HG02571 (cell line): ENCODE measurements around the gene KRT38.

Source experiments
- ATAC-seq: cut with Tn5 transposase; IDR thresholded peaks from one replicate; pipeline ENCODE4 v1.9.1; 2021; ENCODE audit warnings: mild to moderate bottlenecking, moderate library complexity; ENCODE audit not compliant: unreplicated experiment

The KRT38 gene

DNA sequence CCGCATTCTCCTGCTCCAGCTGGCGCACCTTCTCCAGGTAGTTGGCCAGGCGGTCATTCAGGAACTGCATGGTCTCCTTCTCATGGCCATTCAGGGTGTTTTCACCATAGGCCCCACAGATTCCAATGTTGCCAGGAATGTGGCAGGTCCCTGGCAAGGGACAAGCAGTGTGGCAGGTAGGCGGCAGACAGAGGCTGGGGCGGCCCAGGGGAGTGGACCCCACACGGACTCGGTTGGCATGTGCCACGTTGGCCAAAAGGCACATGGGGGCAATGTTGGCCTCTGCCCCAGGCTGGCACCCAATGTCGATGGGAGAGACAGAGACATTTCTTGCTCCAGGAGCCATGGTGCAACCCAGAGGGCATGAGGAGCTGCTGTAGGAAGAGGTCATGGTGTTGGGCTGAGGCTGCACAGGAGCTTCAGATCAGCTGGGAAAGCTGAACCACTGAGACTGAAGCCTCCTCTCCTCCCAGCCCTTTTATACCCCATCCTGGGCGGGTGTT is at the start of gene KRT38:
Gene KRT38, minus strand, starts transcription at position 453 of the 503 bp plus-strand sequence. Its CDS starts 62 bp downstream, at position 391.
- ATAC-seq, result no peak

DNA sequence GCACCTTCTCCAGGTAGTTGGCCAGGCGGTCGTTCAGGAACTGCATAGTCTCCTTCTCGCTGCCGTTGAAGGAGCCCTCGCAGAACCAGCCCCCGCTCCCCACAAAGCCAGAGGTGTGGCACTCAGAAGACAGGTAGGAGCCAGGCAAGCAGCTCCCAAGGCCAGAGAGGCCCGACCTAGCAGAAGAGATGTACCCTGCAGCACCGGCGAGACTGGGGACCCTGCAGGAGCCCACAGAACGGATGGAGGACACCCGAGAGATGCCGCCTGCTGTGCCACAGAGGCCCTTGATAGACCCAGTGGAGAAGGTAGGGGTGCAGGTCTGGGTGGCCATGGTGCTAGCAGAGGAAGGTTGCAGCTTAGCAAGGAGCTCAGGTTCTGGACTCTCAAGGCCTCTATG is 48.7 kb upstream of the KRT38 start, which contains the start of gene KRT36:
Gene KRT36, minus strand, starts transcription at position 380 of the 400 bp plus-strand sequence. Its CDS starts 46 bp downstream, at position 334.
- no peak for ATAC-seq

DNA sequence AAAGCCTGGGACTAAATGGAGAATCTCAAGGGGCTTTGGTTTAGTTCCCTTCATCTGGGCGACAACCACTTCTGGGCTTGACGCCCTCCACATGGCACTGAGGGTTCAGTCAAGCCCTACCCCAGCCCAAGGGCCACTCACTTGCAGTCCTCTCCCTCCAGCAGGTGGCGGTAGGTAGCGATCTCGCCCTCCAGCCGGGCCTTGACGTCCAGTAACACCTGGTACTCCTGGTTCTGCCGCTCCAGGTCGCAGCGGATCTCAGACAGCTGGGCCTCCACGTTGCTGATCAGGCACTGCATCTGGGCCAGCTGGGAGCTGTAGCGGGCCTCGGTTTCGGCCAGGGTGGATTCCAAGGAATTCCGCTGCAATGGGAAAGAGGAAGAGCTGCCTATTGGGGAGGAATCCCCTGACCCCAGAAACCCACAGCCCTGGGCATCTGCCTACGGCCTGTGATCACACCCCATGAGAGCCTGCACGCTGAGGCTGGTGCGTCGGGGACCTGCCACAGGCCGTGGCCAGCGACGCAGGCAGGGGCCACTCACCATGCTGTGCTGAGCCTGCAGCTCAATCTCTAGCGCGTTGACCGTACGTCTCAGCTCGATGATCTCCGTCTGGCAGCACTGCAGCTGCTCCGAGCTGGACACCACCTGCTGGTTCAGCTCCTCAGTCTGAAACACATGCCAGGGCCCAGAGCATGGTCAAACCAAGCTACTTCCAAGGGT is 46.2 kb upstream of the KRT38 start:
- ATAC-seq, result no peak

DNA sequence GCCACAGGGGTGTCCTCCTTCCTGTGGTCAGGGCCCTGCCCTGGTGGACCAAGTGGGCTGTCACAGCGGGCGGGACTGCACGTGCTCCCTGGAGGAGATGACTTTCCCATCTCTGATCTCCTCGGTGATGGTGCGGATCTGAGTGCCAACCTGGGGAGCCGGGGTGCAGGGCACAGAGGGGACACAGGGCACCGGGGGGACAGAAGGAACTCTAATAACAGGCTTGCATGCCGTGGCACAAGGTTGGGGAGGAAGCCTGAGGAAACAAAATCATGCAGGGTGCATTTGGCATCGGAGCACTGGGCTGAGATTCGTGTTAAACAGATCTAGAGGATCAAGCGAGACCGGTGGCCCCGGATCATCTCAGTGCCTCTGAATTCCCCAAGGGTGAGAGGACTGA is 45.5 kb upstream of the KRT38 start:
- ATAC-seq, result no peak

DNA sequence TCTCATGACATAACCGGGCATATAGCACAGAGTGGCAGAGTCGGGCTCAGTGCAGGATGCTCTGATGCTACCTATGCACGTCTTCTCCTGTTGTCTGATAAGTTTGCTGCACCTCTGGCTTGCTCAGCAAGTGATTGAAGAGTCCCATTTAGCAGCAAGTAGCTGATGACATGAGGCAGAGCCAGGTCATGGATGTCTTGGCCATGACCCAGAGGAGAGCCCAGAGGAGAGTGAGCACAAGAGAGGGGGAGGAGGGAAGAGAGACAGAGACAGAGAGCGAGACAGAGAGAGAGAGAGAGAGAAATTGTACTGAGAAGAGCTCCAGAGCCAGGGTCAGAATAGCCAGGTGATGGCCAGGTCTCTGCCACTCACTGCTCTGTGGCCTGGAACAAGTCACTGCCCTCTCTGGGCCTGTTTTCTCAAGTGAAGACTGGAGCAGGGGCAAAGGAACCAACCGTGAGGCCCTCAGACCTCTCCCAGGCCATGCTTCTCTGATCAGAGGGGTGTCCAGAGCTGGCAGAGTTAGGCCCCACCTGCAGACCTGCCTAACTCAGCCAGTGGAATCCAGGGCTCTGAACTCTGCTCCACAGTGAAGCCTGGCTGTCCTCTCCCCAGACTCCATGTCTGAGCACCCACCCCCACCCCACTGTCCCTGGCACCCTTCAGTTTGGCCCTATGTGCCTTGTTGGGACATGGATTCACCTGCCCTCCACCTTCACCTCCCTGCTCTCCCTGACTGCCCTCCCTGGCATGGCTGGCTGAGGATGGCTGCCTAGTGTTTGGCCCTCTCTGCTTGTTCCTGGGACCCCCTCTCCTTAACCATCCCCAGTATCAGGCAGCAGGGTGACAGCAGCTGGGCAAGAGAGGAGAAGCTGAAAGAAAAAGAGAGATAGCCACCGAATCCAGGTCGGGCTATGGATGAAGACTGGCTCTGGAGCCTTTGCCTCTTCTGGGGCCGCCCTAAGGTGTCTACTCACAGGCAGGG is 44.4 kb upstream of the KRT38 start:
- no peak for ATAC-seq

DNA sequence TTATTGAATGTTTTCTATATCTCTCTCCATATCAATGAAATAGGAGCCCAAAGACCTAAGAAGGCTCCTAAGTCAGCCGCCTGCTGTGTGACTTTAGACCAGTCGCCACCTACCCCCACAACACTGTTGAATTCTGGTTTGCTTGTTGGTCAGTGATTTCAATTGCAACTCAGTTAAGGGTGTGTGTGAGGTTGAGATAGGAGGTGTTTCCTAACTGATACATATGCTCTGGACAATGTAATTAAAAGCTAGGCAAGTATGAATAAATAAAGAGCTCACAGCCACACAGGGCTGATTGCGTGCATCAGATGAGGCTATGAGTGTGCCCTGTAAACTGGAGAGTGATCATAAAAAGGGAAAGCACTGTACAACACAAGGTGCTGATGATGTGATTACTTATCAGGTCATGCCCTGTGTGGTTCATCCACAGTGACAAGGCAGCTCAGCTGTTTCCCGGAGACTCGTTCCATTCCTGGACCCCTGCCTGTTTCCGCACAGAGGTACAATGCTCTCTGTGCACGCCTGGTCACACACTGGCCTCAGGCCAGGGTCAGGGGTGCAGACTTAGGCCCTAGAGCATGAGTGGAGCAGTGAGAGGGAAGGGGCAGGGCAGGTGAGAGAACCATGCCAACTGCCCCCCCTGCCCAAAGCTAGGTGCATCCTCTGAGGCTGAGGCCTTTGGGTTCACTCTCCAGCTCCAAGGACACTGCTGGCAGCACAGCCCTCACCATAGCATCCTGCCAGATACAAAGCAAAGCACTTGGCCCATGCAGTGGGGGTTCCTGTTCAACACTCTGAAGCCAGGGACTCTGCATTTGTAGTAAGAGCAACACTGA is 43.4 kb upstream of the KRT38 start:
- no peak for ATAC-seq

DNA sequence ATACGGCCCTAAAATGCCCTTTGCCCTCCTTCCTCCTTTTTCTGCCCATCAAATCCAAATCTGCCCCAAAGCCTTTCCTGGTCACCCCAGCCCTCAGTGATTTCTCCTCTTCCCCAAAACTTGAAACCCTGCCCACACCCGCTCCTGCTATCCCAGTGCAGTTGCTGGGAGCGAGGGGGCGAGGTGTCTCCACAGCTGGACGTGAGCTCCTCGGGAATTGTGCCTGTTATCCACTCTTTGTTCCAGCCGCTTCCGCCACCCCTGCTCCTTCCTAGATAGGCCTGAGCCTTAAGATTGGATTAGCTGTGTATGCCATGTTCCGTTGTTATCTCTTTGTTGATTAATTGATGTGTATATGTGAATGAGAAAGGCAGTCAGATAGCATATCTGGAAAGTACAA is 42.7 kb upstream of the KRT38 start:
- no peak for ATAC-seq

DNA sequence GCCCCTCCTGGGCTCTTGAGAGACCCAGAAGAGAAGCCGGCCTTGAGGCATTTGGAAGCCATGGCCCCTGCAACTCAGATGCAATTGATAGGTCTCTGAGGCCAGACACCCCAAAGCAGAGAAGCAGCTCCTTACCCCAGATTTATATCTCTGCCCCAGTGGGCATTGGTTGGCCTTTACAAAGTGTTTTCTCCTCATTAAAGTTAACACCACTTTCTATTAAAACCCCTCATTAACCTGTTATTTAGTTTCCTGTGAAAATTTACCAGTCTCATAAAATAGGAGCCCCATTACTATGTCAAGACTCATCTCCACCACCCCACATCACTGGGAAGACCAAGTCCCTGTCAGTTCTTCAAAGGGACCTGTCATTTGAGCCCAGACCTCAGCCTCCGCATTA is 40.3 kb upstream of the KRT38 start, which contains the start of gene KRT35:
Gene KRT35, minus strand, starts transcription at position 116 of the 400 bp plus-strand sequence. Its CDS starts 54 bp downstream, at position 62.
- ATAC-seq, result no peak

DNA sequence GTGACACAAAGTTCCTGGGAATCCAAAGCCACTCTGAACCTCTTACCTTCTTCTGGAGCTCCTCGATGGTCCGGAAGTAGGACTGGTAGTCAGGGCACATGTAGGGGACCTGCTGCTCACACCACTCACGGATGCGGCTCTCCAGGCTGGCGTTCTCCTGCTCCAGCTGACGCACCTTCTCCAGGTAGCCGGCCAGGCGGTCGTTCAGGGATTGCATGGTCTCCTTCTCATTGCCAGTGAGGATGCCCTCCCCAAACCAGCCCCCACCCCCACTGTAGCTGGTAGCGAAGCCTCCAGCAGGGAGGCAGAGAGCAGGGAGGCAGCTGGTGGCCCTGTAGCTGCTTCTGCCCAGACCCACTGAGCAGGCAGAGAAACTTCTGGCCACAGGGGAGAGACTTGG is 39.8 kb upstream of the KRT38 start:
- ATAC-seq, result no peak

DNA sequence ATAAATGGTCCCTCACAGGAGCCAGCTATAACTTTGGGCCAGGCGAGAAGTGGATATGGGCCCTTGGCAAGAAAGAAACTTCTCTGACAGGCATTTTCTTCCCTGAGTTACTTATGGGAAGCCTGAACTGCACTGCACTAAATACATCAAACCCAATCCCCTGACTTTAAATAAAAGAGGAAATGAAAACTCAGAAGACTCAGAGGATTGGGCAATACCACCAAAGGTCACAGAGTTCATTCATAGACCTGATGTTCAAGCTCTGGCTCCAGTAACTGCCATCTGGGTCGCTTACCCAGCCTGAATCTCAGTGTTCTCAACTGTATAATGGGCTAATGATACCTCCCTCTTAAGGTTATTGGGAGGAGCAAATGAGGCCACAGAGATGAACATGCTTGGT is 39.4 kb upstream of the KRT38 start:
- ATAC-seq, result no peak

DNA sequence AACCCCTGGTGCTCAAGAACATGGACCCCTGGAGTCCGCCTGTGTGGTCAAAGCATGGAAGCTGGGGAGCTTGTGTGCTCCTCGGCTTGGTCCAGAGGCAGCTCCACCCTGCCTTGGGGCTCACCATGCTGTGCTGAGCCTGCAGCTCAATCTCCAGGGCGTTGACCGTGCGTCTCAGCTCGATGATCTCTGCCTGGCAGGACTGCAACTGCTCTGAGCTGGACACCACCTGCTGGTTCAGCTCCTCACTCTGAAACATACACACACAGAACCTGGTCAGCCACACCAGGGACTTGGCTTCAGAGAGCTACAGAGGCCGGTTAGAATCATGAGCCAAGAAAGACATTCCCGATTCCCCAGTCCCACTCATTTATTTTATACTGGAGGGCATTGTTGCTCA is 37.5 kb upstream of the KRT38 start:
- ATAC-seq, result no peak

DNA sequence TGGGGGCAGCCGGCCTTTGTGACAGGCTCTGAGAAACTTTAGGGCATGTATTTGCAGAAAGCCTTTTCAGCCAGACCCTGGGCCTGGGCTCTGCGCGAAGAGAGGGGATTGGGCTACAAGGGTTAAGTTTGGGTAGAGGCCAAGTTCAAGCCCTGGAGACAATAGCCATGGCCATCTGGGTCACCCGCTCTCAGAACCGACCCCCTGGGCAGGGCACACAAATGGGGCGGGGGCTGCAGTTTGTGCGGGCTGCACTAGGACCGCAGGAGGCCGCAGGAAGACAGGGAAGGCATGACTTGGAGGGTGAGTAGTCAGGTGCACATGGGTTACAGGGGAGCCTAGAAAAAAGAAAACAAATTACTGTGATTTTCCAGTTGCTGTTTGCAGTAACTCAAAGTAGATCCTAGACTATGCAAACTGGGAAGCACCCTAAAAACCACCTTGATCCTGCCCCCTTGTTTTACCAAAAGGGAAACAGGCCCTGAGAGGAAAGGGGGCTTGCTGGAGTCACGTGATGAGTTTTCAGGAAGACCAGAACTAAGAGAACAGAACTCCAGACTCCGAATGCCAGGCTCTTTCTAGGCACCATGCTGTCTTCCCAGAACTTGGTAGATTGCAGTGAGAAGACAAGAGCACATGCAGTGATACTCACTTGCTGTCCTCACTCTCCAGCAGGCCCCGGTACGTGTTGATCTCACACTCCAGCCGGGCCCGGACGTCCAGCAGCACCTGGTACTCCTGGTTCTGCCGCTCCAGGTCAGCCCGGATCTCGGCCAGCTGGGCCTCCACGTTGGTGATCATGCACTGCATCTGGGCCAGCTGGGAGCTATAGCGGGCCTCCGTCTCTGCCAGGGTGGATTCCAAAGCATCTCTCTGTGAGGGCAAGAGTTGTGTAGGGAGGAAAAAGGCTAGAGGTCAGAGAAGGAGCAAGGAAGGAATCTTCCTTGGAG is 36.4 kb upstream of the KRT38 start:
- no peak for ATAC-seq

DNA sequence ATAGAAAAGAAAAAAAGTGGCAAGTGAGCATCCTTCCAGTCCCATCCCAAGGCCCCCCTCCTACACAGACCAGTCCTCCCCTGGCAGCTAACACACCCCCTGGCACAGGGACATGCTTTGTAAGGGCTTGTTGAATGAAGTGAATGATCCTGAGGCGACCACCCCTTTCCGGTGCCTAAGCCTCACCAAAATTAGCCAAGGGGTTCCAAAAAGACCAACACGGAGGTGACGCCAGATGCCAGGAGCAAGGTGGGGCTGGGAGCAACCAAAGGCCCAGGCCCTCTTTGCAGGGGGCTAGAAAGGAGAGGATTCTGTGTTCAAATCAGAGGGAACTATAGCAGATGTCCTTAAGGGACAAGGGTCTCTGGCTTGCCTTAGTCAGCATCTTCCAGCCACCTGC is 34.6 kb upstream of the KRT38 start:
- no peak for ATAC-seq

DNA sequence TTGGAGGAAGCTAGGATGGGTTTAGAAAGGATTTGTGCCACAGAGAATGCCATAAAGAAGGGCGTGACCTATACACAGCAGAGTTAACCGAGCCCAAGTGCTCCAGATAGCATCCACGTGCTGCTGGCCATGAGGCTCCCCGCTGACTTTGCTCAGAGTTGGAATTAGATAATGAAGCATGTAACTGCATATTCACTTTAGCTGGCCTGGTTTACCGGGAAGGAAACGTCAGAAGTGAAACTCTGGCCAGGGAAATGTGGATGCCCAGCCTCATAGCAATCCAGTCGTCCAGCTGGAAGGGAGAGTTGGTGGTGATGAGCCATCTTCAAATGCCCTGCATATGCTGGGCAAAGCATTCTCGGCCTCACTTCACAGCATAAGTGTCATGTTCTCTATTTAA is 34.1 kb upstream of the KRT38 start:
- ATAC-seq, result no peak

DNA sequence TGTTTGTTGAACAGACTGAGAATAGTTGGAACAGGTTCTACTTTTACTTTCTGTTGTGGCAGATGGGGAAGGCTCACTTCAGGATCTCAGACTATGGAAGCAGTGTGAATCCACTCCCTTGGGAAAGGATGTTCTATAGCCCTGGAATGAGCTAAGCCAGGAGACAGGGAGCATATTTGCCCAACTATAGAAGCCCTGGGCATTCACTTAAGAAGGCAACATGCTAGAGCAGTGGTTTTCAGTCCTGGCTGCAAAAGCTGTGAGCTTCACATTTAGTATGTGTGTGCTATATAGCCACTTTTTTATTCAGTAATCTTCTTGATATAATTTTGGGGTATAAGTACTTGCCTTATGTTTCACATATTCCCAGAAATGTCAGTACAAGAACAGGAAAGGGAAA is 27.6 kb upstream of the KRT38 start:
- no peak for ATAC-seq

DNA sequence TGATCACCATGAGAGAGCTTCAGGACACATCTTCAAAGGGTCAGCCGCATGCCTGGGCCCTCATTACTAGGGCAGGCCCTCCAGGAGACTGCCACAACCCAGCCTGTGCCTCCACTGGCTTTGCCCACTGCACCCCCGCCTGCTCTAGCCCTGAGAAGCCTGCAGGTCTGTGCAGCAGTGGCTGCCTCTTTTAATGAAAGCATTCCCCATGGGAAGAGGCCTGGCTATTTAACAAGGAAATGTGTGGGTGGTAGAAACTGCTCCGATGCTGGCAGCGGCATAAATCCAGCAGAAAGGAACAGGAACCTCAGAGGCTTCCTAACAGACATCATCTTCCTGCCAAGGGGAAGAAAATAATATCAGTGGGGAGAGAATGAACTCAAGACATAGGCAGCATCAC is 26.8 kb upstream of the KRT38 start:
- ATAC-seq, result no peak

DNA sequence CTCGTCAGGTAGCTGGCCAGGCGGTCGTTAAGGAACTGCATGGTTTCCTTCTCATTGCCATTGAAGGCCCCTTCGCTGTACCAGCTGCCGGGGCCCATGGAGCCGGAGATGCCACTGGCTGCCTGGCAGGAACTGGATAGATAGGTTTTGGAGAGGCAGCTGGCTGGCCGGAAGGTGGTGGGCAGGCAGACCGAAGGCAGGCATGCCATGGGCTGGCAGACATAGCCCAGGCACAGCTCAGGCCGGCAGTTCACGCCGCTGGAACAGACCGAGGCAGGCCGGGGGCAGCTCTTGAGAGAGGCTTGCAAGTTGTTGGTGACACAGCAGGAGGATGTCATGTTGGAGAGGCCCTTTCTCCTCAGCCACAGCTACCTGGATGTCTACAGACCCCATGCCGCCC is 26.2 kb upstream of the KRT38 start, which contains the start of gene KRT32:
Gene KRT32, minus strand, starts transcription at position 399 of the 400 bp plus-strand sequence. Its CDS starts 61 bp downstream, at position 338.
- ATAC-seq, result no peak

DNA sequence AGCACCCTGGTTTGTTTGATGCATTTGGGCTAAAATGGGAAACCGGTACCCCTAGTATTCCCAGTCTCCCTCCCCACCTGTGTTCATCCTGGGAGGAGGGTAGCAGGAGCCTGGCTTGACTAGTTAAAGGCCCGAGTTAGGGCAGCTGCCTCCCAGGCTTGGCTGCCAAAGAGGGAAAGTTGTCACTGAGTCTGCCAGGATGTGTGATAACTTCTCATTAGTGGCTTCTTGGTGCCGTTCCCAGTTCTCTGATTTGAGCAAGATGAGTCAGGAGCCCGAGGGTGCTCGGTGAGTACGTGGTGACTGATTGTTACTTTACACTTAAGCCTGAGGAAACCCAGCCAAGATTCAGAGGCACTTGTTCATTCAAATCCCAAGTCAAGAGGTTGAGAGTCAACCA is 23.9 kb upstream of the KRT38 start:
- no peak for ATAC-seq

DNA sequence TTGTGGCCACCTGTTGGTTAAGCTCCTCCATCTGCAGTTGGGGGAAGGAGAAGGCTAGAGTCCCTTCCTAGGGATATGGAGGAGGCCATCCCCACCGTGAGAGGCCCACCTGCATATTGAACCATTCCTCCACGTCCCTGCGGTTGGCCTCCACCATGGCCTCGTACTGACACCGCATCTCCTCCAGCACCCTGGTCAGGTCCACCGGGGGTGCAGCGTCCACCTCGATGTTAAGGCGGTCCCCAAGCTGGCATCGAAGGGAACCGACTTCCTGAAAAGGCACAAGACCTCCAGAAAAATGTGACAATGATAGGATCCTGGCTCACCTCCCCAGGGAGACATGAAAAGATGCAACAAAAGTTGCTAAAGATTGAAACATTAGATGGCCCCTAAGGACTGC is 23.4 kb upstream of the KRT38 start:
- ATAC-seq, result no peak
